ENCODE data around the gene TMEM18.

TMEM18 gene

DNA sequence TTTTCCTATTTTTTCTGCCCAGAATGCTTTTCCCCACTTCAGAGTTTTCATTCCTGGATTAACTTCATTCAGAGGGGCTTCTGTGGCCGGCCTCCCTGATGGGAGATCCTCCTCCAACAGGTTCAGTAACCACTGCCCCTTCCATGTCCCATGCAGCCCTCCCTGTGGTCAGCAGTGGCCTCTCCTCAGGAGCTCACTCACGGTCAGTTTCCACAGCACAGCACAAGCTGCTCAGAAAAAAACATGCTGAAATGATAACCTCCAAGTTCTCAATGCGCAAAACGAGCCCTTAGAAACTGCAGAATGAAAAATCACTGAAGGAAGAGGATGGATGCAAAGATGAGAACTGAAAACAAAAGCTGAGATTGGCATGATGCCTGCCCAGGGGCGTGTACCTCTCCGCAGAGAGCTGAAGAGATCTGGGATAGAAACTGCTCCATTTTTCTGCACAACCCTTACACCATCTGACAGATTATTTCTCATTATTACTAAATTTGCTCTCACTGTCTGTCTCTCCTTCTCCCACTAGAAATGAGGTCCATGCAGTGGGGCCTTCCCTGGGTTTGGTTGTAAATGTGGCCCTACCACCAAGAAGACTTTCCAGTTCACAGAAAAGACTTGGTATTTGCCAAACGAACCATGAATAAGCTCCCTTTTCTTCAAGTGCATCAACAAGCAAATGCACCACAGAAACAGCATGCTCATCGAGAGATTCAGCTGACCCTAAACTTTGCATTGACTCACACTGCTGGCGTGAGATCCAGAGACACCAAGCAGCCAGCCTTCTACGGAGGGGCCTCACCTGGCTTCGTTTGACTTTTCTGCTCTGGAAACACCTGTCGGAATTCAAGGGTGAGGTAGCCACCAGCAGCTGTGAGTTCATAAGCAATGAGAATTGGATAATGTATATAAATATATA is 51.5 kb downstream of the TMEM18 start:
- no peak overlapping the region for H3K27ac ChIP-seq (ENCODE audit: low read depth, low read length, severe bottlenecking)
- H3K4me3 ChIP-seq (ENCODE audit: extremely low read depth, insufficient read depth, low read length, poor library complexity, severe bottlenecking), result no peak overlapping the region
- H3K9me3 ChIP-seq (ENCODE audit: control insufficient read depth, low read length), result no peaks in the 10 kb centered on the region
- 80 to 85% methylated on average over 8 to 10 of the region's 12 CpGs for WGBS, 2 experiments (ENCODE audit: insufficient coverage in 2 of 2)
- no peaks in the 10 kb centered on the region for H3K36me3 ChIP-seq (ENCODE audit: control insufficient read depth, insufficient read depth, low read length)
- no peaks in the 10 kb centered on the region for H3K4me1 ChIP-seq (ENCODE audit: control insufficient read depth, insufficient read depth, low read length, poor library complexity, severe bottlenecking)

DNA sequence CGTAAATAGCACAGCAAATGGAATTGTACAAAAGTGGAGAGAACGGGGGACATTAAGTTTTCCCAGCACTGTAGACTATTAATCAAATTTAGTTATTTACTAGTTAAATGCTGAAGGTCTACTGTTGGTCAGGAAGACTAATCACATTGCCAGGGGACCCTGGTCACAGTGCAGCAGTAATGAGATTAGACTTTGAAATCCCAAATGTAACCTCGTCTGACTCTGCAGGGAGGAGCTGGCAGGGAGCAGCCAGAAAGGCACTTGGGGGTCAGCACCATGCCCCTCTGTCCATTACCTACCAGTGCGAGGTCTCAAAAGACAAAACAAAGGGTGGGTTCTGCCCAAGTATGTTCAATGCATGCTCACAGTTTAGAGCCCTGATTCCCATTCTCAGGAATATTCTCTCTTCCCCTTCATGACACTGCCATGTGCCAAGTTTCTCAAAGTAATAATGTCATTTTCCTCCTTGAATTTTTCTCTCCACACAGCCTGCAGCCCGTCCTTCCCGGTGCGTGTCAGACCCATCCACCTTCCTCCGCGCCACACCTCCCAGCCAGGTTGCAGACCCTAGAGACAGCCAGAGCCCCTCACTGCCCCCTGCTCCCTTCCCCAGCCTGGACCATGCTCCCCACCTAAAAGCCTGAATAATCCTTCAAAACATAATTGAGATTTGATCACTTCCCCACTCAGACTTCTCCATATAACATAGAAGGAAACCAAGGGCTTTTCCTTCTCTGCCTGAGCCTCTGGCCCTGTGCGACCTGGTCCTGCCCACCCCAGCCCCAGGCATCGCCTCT is 52.5 kb downstream of the TMEM18 start:
- H3K9me3 ChIP-seq (ENCODE audit: control insufficient read depth, low read length), result no peaks in the 10 kb centered on the region
- H3K27ac ChIP-seq (ENCODE audit: low read depth, low read length, severe bottlenecking), result no peak overlapping the region
- H3K4me1 ChIP-seq (ENCODE audit: control insufficient read depth, insufficient read depth, low read length, poor library complexity, severe bottlenecking), result no peaks in the 10 kb centered on the region
- 65 to 79% methylated on average over 9 of the region's 11 CpGs for WGBS, 2 experiments (ENCODE audit: insufficient coverage in 2 of 2)
- no peaks in the 10 kb centered on the region for H3K36me3 ChIP-seq (ENCODE audit: control insufficient read depth, insufficient read depth, low read length)
- H3K4me3 ChIP-seq (ENCODE audit: extremely low read depth, insufficient read depth, low read length, poor library complexity, severe bottlenecking), result no peak overlapping the region

DNA sequence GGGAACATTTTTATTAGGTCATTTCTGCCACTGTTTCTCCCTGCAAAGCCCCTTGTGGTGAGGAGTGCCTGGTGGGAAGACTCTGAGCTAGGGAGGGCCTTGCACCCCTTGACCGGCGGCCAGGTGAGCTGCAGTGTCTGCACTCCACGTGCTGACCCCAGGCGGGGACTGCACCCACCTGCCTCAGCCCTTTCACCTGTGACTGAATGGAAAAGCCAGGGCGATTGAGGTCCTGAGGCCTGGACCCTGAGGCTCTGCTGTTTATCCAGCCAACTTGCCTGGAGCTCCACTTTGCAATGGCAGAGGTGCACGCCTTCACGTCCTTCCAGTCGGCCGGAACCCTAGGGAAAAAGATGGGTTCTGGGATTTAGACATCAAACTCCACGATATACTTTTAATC is 53.1 kb downstream of the TMEM18 start:
- H3K9me3 ChIP-seq (ENCODE audit: control insufficient read depth, low read length), result no peaks in the 10 kb centered on the region
- no peaks in the 10 kb centered on the region for H3K4me1 ChIP-seq (ENCODE audit: control insufficient read depth, insufficient read depth, low read length, poor library complexity, severe bottlenecking)
- H3K27ac ChIP-seq (ENCODE audit: low read depth, low read length, severe bottlenecking), result no peak overlapping the region
- no peak overlapping the region for H3K4me3 ChIP-seq (ENCODE audit: extremely low read depth, insufficient read depth, low read length, poor library complexity, severe bottlenecking)
- no peaks in the 10 kb centered on the region for H3K36me3 ChIP-seq (ENCODE audit: control insufficient read depth, insufficient read depth, low read length)
- 84 to 86% methylated on average over 7 to 8 of the region's 10 CpGs for WGBS, 2 experiments (ENCODE audit: insufficient coverage in 2 of 2)

DNA sequence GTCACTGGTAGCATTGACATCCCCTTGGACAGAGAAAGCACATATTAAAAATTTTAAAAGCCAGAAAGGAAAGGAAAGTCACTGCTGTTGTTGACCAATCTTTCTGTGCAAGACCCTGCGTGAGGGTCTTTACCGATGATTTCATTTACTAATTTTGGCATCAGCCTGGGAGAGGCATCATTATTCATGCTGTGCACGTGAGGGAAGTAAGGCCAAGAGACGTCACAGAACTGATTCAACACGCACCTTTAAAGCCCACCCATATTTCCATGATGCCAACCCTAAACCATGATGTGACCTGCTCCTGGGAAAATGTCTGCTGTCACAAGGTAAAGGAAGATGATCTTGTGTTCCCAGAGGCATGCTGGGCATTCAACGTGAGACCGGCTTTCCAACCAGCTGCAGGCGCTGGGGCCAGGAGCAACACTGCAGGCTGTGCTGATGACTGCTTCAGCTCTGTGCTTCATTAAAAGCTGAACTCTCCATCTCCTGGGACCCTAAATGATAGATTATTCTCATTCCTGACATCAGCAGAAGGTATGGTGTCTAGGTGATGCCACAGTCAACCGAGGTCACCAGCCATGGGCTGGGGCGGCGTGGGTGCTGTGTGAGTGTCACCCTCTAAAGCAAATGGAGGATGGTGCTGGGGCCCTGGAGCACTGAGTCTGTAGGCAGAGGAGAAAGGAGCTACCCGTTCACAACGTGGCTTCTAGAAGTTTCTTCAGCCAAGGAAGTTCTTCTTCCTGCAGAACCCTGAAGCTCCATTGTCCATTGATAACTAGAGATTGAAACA is 53.9 kb downstream of the TMEM18 start:
- H3K4me1 ChIP-seq (ENCODE audit: control insufficient read depth, insufficient read depth, low read length, poor library complexity, severe bottlenecking), result no peaks in the 10 kb centered on the region
- H3K4me3 ChIP-seq (ENCODE audit: extremely low read depth, insufficient read depth, low read length, poor library complexity, severe bottlenecking), result no peak overlapping the region
- WGBS, 2 experiments (ENCODE audit: insufficient coverage in 2 of 2), result 89 to 95% methylated on average over 10 to 12 of the region's 13 CpGs
- no peaks in the 10 kb centered on the region for H3K36me3 ChIP-seq (ENCODE audit: control insufficient read depth, insufficient read depth, low read length)
- H3K9me3 ChIP-seq (ENCODE audit: control insufficient read depth, low read length), result no peaks in the 10 kb centered on the region
- no peak overlapping the region for H3K27ac ChIP-seq (ENCODE audit: low read depth, low read length, severe bottlenecking)

DNA sequence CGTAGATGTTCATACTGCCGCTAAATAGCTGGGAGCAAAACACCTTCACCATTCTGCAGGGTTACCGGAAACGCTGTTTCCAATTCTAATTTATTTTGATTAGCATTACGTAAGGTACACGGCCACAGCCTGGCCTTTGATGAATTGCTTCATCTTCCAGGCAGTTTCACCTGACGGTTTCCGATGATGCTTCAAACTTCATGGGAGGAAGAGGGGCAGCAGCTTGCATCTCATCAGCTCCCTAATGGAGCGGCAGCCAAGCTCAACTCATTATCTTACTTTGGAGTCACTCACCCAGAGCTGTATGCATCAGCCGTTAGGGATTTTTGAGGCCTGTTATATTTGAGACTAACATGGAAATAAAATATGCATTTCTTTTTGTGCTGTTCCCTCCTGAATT is 54.8 kb downstream of the TMEM18 start:
- H3K27ac ChIP-seq (ENCODE audit: low read depth, low read length, severe bottlenecking), result no peak overlapping the region
- no peaks in the 10 kb centered on the region for H3K9me3 ChIP-seq (ENCODE audit: control insufficient read depth, low read length)
- H3K4me3 ChIP-seq (ENCODE audit: extremely low read depth, insufficient read depth, low read length, poor library complexity, severe bottlenecking), result no peak overlapping the region
- no peaks in the 10 kb centered on the region for H3K36me3 ChIP-seq (ENCODE audit: control insufficient read depth, insufficient read depth, low read length)
- no peaks in the 10 kb centered on the region for H3K4me1 ChIP-seq (ENCODE audit: control insufficient read depth, insufficient read depth, low read length, poor library complexity, severe bottlenecking)
- 82 to 83% methylated on average over 8 of the region's 10 CpGs for WGBS, 2 experiments (ENCODE audit: insufficient coverage in 2 of 2)

DNA sequence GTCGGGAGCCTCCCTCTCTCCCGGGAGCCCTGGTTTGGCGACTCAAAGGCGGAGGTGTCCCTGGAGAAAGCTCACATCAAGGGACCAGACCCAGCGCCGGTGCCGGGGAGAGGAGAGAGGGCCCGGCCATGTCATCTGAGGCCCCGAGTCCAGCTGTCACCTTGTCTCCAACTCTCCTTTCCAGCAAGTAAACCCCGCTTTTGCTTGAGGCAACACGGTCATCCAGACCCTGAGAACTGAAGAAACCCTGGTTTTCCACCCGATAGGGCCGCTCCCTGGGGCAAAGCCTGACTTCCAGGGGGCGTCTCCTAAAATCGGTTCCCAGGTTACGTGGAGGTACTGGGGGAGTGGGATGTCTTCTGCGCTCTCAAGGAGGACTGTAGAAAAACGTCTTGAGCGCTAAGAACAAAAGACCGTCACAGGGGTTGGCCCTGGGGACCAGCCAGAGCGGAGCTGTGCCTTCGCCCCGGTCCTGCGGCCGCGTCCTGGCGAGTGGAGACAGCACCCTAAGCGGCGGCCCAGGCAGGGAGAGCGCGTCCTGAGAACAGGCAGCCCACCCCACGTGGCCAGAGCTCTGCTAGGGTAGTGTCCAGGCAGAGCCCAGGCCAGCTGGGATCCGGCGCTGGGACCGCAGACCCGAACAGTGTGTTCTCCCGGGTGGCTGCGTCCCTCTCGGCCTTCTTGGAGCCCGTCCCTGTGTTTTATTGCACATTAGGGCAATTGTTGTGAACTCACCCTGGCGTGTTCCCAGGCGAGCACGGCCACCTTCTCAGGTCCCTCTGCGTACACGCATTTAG is 55.7 kb downstream of the TMEM18 start:
- 90 to 92% methylated on average over 44 to 45 of the region's 45 CpGs for WGBS, 2 experiments (ENCODE audit: insufficient coverage in 2 of 2)
- no peaks in the 10 kb centered on the region for H3K36me3 ChIP-seq (ENCODE audit: control insufficient read depth, insufficient read depth, low read length)
- no peaks in the 10 kb centered on the region for H3K9me3 ChIP-seq (ENCODE audit: control insufficient read depth, low read length)
- no peak overlapping the region for H3K4me3 ChIP-seq (ENCODE audit: extremely low read depth, insufficient read depth, low read length, poor library complexity, severe bottlenecking)
- no peaks in the 10 kb centered on the region for H3K4me1 ChIP-seq (ENCODE audit: control insufficient read depth, insufficient read depth, low read length, poor library complexity, severe bottlenecking)
- no peak overlapping the region for H3K27ac ChIP-seq (ENCODE audit: low read depth, low read length, severe bottlenecking)

DNA sequence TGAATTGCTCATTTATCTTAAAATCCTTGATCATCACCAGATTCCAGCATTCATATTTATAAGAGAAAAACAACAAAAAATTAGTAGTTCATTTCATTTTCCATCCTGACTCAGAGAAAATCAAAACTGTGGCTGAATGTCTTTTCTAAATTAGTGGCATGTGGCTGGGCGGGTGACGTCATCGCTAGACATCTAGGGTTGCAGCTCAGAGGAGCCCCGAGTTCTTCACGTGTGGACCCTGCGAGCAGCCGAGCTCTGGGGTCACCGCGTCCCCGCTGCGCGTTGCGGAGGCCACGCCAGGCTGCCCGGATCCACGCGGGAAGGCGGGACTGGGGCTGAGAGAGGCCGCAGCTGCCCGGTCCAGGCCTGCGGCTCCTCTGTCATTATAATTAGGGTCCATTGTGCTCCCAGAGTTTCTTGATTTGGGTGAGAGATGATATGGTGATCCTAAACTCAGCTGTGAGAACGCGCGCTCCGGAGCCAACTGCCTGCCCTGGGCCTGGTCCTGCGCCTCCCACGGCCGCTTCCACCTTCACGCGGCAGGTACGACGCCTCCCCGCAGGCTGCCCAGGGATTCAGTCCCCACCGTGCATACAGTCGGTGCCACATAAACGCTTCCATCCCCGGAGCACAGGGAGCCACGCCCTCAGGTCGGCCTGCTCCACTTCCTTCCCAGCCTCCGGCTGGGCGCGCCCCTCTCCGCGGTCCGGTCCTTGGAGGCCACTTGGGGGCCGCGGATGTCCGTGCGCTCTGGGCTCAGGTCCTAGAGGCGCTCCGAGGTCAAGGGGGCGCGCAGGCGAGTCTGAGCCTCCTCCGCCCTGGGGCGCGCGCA is 56.5 kb downstream of the TMEM18 start:
- Histone ChIP-seq H3K4me3 (ENCODE audit: extremely low read depth, insufficient read depth, low read length, poor library complexity, severe bottlenecking) (no peak overlapping the region), H3K9me3 (ENCODE audit: control insufficient read depth, low read length) (no peaks in the 10 kb centered on the region)
- WGBS, 2 experiments (ENCODE audit: insufficient coverage in 2 of 2), result 95% methylated on average over 39 to 58 of the region's 58 CpGs

DNA sequence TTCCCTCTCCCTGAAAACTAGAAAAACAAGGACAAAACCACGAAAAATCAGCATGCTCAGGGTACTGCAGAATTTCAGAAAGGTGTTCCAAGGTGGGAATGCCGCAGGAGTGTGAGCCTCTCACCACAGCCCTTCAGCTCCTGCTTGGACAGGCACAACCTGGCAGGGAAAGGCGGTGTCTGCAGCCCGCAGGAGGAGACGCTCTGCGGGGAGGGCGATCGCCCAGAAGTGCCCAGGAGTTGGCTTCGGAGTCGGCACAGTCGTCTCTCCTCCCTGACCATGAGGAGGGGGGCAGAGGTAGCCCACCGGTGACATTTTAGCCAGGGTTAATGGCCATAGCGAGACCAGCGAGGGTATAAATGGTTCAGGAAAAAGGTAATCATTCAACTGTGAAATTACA is 57.2 kb downstream of the TMEM18 start:
- Histone ChIP-seq H3K4me1 (ENCODE audit: control insufficient read depth, insufficient read depth, low read length, poor library complexity, severe bottlenecking) (no peaks in the 10 kb centered on the region), H3K4me3 (ENCODE audit: extremely low read depth, insufficient read depth, low read length, poor library complexity, severe bottlenecking) (no peak overlapping the region), H3K36me3 (ENCODE audit: control insufficient read depth, insufficient read depth, low read length) (no peaks in the 10 kb centered on the region), H3K27ac (ENCODE audit: low read depth, low read length, severe bottlenecking) (no peak overlapping the region), H3K9me3 (ENCODE audit: control insufficient read depth, low read length) (no peaks in the 10 kb centered on the region)
- 89 to 92% methylated on average over 10 to 14 of the region's 14 CpGs for WGBS, 2 experiments (ENCODE audit: insufficient coverage in 2 of 2)

More for the DNA sequence above, 56.5 kb downstream of the TMEM18 start:
- no peak overlapping the region for H3K27ac ChIP-seq (ENCODE audit: low read depth, low read length, severe bottlenecking)
- H3K4me1 ChIP-seq (ENCODE audit: control insufficient read depth, insufficient read depth, low read length, poor library complexity, severe bottlenecking), result no peaks in the 10 kb centered on the region
- no peaks in the 10 kb centered on the region for H3K36me3 ChIP-seq (ENCODE audit: control insufficient read depth, insufficient read depth, low read length)

DNA sequence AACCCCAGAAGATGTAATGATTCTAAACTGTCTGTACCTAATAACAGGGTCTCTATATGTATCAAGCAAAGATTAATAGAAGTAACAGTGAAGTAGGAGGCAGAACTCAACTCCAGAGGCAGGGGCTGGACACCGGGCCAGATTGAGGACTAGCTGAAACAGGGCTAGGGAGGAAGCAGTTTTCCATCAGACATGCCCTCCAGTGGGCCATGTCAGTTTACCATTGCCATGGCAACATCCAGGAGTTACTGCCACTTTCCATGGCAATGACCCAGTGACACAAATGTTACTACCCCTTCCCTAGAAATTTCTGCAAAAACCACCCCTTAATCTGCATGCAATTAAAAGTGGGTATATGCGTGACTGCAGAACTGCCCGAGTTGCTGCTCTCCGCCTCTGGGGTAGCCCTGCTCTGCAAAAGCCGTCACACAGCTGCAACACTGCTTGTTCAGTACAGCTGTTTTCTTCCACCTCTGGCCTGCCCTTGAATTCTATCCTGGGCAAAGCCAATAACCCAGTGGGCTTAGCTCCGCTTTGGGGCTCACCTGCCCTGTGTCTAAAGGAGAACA is 58.7 kb downstream of the TMEM18 start:
- WGBS, 2 experiments (ENCODE audit: insufficient coverage in 2 of 2), result 90 to 92% methylated on average over 5 to 6 of the region's 6 CpGs
- Histone ChIP-seq H3K4me1 (ENCODE audit: control insufficient read depth, insufficient read depth, low read length, poor library complexity, severe bottlenecking) (no peaks in the 10 kb centered on the region), H3K36me3 (ENCODE audit: control insufficient read depth, insufficient read depth, low read length) (no peaks in the 10 kb centered on the region), H3K4me3 (ENCODE audit: extremely low read depth, insufficient read depth, low read length, poor library complexity, severe bottlenecking) (no peak overlapping the region), H3K9me3 (ENCODE audit: control insufficient read depth, low read length) (no peaks in the 10 kb centered on the region), H3K27ac (ENCODE audit: low read depth, low read length, severe bottlenecking) (no peak overlapping the region)
